Measurements from ENCODE around the gene ADAMTSL5.
"Not testable (repeated sequence)": the region's sequence is repeated elsewhere in the genome, so short reads cannot be mapped to it uniquely, and the experiment has no call there.

DNA sequence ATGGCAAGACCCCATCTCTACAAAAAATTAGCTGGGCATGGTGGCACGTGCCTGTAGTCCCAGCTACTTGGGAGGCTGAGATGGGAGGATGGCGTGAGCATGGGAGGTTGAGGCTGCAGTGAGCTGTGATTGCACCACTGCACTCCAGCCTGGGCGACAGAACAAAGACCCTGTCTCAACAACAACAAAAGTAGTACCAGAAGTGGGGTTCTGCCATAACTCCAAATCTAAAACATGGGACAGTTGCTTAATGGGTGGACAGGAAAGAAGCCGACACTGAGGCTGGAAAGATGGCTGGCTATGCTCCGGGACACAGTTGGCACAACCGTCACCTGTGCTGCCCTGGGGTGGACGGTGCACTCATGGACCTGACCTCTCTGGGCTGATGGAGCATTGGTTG lies 22.9 kb upstream of the ADAMTSL5 start:
- TF ChIP-seq, protein P1, sequence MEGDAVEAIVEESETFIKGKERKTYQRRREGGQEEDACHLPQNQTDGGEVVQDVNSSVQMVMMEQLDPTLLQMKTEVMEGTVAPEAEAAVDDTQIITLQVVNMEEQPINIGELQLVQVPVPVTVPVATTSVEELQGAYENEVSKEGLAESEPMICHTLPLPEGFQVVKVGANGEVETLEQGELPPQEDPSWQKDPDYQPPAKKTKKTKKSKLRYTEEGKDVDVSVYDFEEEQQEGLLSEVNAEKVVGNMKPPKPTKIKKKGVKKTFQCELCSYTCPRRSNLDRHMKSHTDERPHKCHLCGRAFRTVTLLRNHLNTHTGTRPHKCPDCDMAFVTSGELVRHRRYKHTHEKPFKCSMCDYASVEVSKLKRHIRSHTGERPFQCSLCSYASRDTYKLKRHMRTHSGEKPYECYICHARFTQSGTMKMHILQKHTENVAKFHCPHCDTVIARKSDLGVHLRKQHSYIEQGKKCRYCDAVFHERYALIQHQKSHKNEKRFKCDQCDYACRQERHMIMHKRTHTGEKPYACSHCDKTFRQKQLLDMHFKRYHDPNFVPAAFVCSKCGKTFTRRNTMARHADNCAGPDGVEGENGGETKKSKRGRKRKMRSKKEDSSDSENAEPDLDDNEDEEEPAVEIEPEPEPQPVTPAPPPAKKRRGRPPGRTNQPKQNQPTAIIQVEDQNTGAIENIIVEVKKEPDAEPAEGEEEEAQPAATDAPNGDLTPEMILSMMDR (IDR thresholded peaks at IDR 0.05), result not testable (repeated sequence)
- not testable (repeated sequence) for TF ChIP-seq ZFX (IDR thresholded peaks at IDR 0.05; ENCODE audit: borderline replicate concordance)

Data from 22Rv1 (cell line).